ENCODE results near the gene PDE8A. TPM values are rescaled to one million over a fixed set of nuclear protein-coding genes. Genes with fewer than 3 reads are reported as not detected.

The PDE8A gene
- total RNA-seq, 2 experiments from 2014 or later: 28.3 to 32.3 TPM

GRCh38 chr15:85137489-85138168 is 156.0 kb downstream of the PDE8A start:
- Histone ChIP-seq H3K9me3 (ENCODE audit: low read length) (no peaks in the 10 kb centered on the region), H3K4me1 (ENCODE audit: insufficient read depth, low read length, poor library complexity, severe bottlenecking) (no peaks in the 10 kb centered on the region), H3K27ac (ENCODE audit: low read depth, low read length, poor library complexity, severe bottlenecking) (no peak overlapping the region), H3K9me2 (ENCODE audit: insufficient read depth, low read length) (no peaks in the 10 kb centered on the region), H3K4me3 (ENCODE audit: low read depth, low read length, poor library complexity, severe bottlenecking) (no peak overlapping the region), H3K4me2 (ENCODE audit: low read length) (no peak overlapping the region), H3K79me2 (ENCODE audit: insufficient read depth, low read depth, low read length) (no peaks in the 10 kb centered on the region), H3K36me3 (ENCODE audit: insufficient read depth, low read length) (peaks cover 21% of the 10 kb centered on the region; the same call in 1 of the 2 replicates), H4K20me1 (ENCODE audit: insufficient read depth, low read length) (no peaks in the 10 kb centered on the region), H2AFZ (ENCODE audit: low read length) (no peak overlapping the region)
- no TSS peak for BruUV-seq (replicated peaks)
- DNase-seq (ENCODE audit: low spot score): no peak
- POLR2A ChIA-PET: no interaction called here
- CTCF ChIA-PET (ENCODE audit: unreplicated experiment): no interaction called here
- TF ChIP-seq CTCF (conservative IDR thresholded peaks at IDR 0.05; ENCODE audit: low read length): no peak
- TF ChIP-seq EZH2phosphoT487 (IDR thresholded peaks at IDR 0.05; ENCODE audit: borderline replicate concordance, low read depth, low read length): no peak
- intact Hi-C loops (cut with micrococcal nuclease; ENCODE audit: unreplicated experiment): no loop called here

- BruUV-seq (replicated peaks): no TSS peak
- Histone ChIP-seq H3K4me3 (ENCODE audit: low read depth, low read length, poor library complexity, severe bottlenecking) (no peak overlapping the region), H3K4me2 (ENCODE audit: low read length) (no peak overlapping the region), H3K27ac (ENCODE audit: low read depth, low read length, poor library complexity, severe bottlenecking) (no peak overlapping the region), H3K36me3 (ENCODE audit: insufficient read depth, low read length) (peaks cover 12% of the 10 kb centered on the region; the same call in 1 of the 2 replicates), H3K9me2 (ENCODE audit: insufficient read depth, low read length) (no peaks in the 10 kb centered on the region), H3K79me2 (ENCODE audit: insufficient read depth, low read depth, low read length) (no peaks in the 10 kb centered on the region), H4K20me1 (ENCODE audit: insufficient read depth, low read length) (no peaks in the 10 kb centered on the region), H2AFZ (ENCODE audit: low read length) (no peak overlapping the region), H3K4me1 (ENCODE audit: insufficient read depth, low read length, poor library complexity, severe bottlenecking) (no peaks in the 10 kb centered on the region), H3K9me3 (ENCODE audit: low read length) (no peaks in the 10 kb centered on the region)
- TF ChIP-seq CTCF (conservative IDR thresholded peaks at IDR 0.05; ENCODE audit: low read length) (no peak), EZH2phosphoT487 (IDR thresholded peaks at IDR 0.05; ENCODE audit: borderline replicate concordance, low read depth, low read length) (no peak)
- ChIA-PET CTCF (ENCODE audit: unreplicated experiment) (no interaction called here), POLR2A (no interaction called here)
- intact Hi-C loops (cut with micrococcal nuclease; ENCODE audit: unreplicated experiment): no loop called here
- DNase-seq (ENCODE audit: low spot score): no peak
Measured at GRCh38 chr15:85139391-85139790, 157.7 kb downstream of the PDE8A start.

GRCh38 chr15:85141726-85142125 is 160.1 kb downstream of the PDE8A start:
- POLR2A ChIA-PET: interaction anchor here (0.5 to 0.8 kb wide), 3 partner anchors 23 to 512 kb away, joined by 3 to 5 read pairs (median 3); no protein-coding TSS in a partner anchor
- no peaks in the 10 kb centered on the region for H3K4me1 ChIP-seq (ENCODE audit: insufficient read depth, low read length, poor library complexity, severe bottlenecking)
- H3K4me2 ChIP-seq (ENCODE audit: low read length): no peak overlapping the region
- peaks cover 12% of the 10 kb centered on the region; the same call in 1 of the 2 replicates for H3K36me3 ChIP-seq (ENCODE audit: insufficient read depth, low read length)
- no peak overlapping the region for H3K4me3 ChIP-seq (ENCODE audit: low read depth, low read length, poor library complexity, severe bottlenecking)
- no TSS peak for BruUV-seq (replicated peaks)
- no peak overlapping the region for H3K27ac ChIP-seq (ENCODE audit: low read depth, low read length, poor library complexity, severe bottlenecking)
- no peak for DNase-seq (ENCODE audit: low spot score)
- H3K9me2 ChIP-seq (ENCODE audit: insufficient read depth, low read length): no peaks in the 10 kb centered on the region
- no peaks in the 10 kb centered on the region for H3K79me2 ChIP-seq (ENCODE audit: insufficient read depth, low read depth, low read length)
- CTCF ChIA-PET (ENCODE audit: unreplicated experiment): no interaction called here
- no peak for TF ChIP-seq EZH2phosphoT487 (IDR thresholded peaks at IDR 0.05; ENCODE audit: borderline replicate concordance, low read depth, low read length)
- no peak for TF ChIP-seq CTCF (conservative IDR thresholded peaks at IDR 0.05; ENCODE audit: low read length)
- intact Hi-C loops (cut with micrococcal nuclease; ENCODE audit: unreplicated experiment): no loop called here
- H3K9me3 ChIP-seq (ENCODE audit: low read length): no peaks in the 10 kb centered on the region
- H2AFZ ChIP-seq (ENCODE audit: low read length): no peak overlapping the region
- no peaks in the 10 kb centered on the region for H4K20me1 ChIP-seq (ENCODE audit: insufficient read depth, low read length)
